Activated naive CD8-positive, alpha-beta T cell treated with anti-CD3 and anti-CD28 coated beads, Interleukin-2, amount 10 ng/mL, durations not matched to agents 7 days and 5 days (primary cell): ENCODE measurements around the gene NOP56. TPM values are rescaled to one million over a fixed set of nuclear protein-coding genes. Genes with fewer than 3 reads are reported as not detected.

Source experiments
- ATAC-seq: fragments of 150-1000 bp; cut with Tn5 transposase; one replicate; pipeline ENCODE4 v1.10.0; 2021; ENCODE audit warnings: low read depth, moderate library complexity
- POLR2A ChIA-PET: fragments of 350-600 bp; sonication (Branson Sonifier 250); formaldehyde crosslinking; loops from one replicate; lab custom pipeline; 2021; ENCODE audit warnings: antibody characterized with exemption; lab: Charles Lee
- DNase-seq: peaks from one replicate; pipeline ENCODE4 v3.0.0; 2021
- H3K27ac Mint-ChIP-seq: one replicate; pipeline ENCODE4 v1.8.0; 2022; ENCODE audit warnings: mild to moderate bottlenecking, mixed read lengths
- H3K27me3 Mint-ChIP-seq: one replicate; pipeline ENCODE4 v1.8.0; 2022; ENCODE audit warnings: mild to moderate bottlenecking, moderate library complexity, mixed read lengths
- H3K36me3 Mint-ChIP-seq: one replicate; pipeline ENCODE4 v1.8.0; 2021; ENCODE audit warnings: mild to moderate bottlenecking, mixed read lengths
- H3K4me1 Mint-ChIP-seq: one replicate; pipeline ENCODE4 v1.8.0; 2021; ENCODE audit warnings: mixed read lengths
- H3K4me3 Mint-ChIP-seq: one replicate; pipeline ENCODE4 v1.8.0; 2022; ENCODE audit warnings: mild to moderate bottlenecking, moderate library complexity, mixed read lengths
- H3K9me3 Mint-ChIP-seq: one replicate; pipeline ENCODE4 v1.8.0; 2021; ENCODE audit warnings: mixed read lengths
- total RNA-seq, 2 experiments: library from RNA; stranded (reverse); gene quantifications; one replicate each; pipeline ENCODE4 v1.2.3, GENCODE V29; 2021

Gene NOP56
- total RNA-seq, 2 experiments from 2014 or later: 322 to 330 TPM

- H3K4me3 Mint-ChIP-seq: peak overlapping the region; percentile 89
- ATAC-seq (no peak), DNase-seq (no peak)
- no peaks in the 10 kb centered on the region for H3K9me3 Mint-ChIP-seq
- H3K27me3 Mint-ChIP-seq: no peaks in the 10 kb centered on the region
- POLR2A ChIA-PET: interaction anchor here (6.3 kb wide), 1 partner anchor 11 kb away, joined by 86 read pairs; the partner anchor contains the start of gene IDH3B
- H3K27ac Mint-ChIP-seq: peak overlapping the region; percentile 87
- H3K36me3 Mint-ChIP-seq: peaks cover 49% of the 10 kb centered on the region
- peaks cover 39% of the 10 kb centered on the region for H3K4me1 Mint-ChIP-seq
Measured at GRCh38 chr20:2654384-2654822, 2.0 kb downstream of the NOP56 start.

GRCh38 chr20:2654831-2655230, 2.4 kb downstream of the NOP56 start:
- H3K36me3 Mint-ChIP-seq: peaks cover 49% of the 10 kb centered on the region
- peaks cover 36% of the 10 kb centered on the region for H3K4me1 Mint-ChIP-seq
- ATAC-seq (no peak), DNase-seq (no peak)
- peak overlapping the region; percentile 89 for H3K4me3 Mint-ChIP-seq
- H3K9me3 Mint-ChIP-seq: no peaks in the 10 kb centered on the region
- POLR2A ChIA-PET: interaction anchor here (6.3 kb wide), 1 partner anchor 10 kb away, joined by 86 read pairs; the partner anchor contains the start of gene IDH3B
- peak overlapping the region; percentile 87 for H3K27ac Mint-ChIP-seq
- H3K27me3 Mint-ChIP-seq: no peaks in the 10 kb centered on the region

GRCh38 chr20:2655331-2656116, 3.1 kb downstream of the NOP56 start:
- POLR2A ChIA-PET: interaction anchor here (6.3 kb wide), 1 partner anchor 9 kb away, joined by 86 read pairs; the partner anchor contains the start of gene IDH3B
- H3K27ac Mint-ChIP-seq: no peak overlapping the region
- DNase-seq (no peak), ATAC-seq (no peak)
- peaks cover 49% of the 10 kb centered on the region for H3K36me3 Mint-ChIP-seq
- H3K9me3 Mint-ChIP-seq: no peaks in the 10 kb centered on the region
- H3K4me1 Mint-ChIP-seq: peaks cover 31% of the 10 kb centered on the region
- H3K4me3 Mint-ChIP-seq: no peak overlapping the region
- H3K27me3 Mint-ChIP-seq: no peaks in the 10 kb centered on the region

GRCh38 chr20:2656471-2657117, 4.2 kb downstream of the NOP56 start:
- ATAC-seq: no peak
- H3K36me3 Mint-ChIP-seq: peaks cover 51% of the 10 kb centered on the region
- no peaks in the 10 kb centered on the region for H3K9me3 Mint-ChIP-seq
- H3K4me1 Mint-ChIP-seq: peaks cover 33% of the 10 kb centered on the region
- H3K27ac Mint-ChIP-seq: peak overlapping the region; percentile 25
- H3K27me3 Mint-ChIP-seq: no peaks in the 10 kb centered on the region
- no peak overlapping the region for H3K4me3 Mint-ChIP-seq
- POLR2A ChIA-PET: interaction anchor here (6.3 kb wide), 1 partner anchor 8 kb away, joined by 86 read pairs; the partner anchor contains the start of gene IDH3B
- DNase-seq: no peak

- POLR2A ChIA-PET: no interaction called here
- ATAC-seq (no peak), DNase-seq (no peak)
- H3K4me1 Mint-ChIP-seq: peaks cover 36% of the 10 kb centered on the region
- no peak overlapping the region for H3K27ac Mint-ChIP-seq
- H3K27me3 Mint-ChIP-seq: no peaks in the 10 kb centered on the region
- no peaks in the 10 kb centered on the region for H3K9me3 Mint-ChIP-seq
- no peak overlapping the region for H3K4me3 Mint-ChIP-seq
- peaks cover 55% of the 10 kb centered on the region for H3K36me3 Mint-ChIP-seq
Measured at GRCh38 chr20:2657241-2657640, 4.8 kb downstream of the NOP56 start.

GRCh38 chr20:2657674-2658073, 5.2 kb downstream of the NOP56 start:
- Mint-ChIP-seq H3K4me1 (peaks cover 37% of the 10 kb centered on the region), H3K9me3 (no peaks in the 10 kb centered on the region), H3K4me3 (no peak overlapping the region), H3K27me3 (no peaks in the 10 kb centered on the region), H3K36me3 (peaks cover 56% of the 10 kb centered on the region), H3K27ac (no peak overlapping the region)
- ATAC-seq (no peak), DNase-seq (no peak)
- POLR2A ChIA-PET: no interaction called here

GRCh38 chr20:2658414-2659354, 6.3 kb downstream of the NOP56 start:
- ATAC-seq: no peak

GRCh38 chr20:2659547-2659946, 7.1 kb downstream of the NOP56 start:
- peaks cover 38% of the 10 kb centered on the region for H3K4me1 Mint-ChIP-seq
- no peak overlapping the region for H3K4me3 Mint-ChIP-seq
- no peak for ATAC-seq
- POLR2A ChIA-PET: no interaction called here
- no peak for DNase-seq
- H3K36me3 Mint-ChIP-seq: peaks cover 44% of the 10 kb centered on the region
- H3K9me3 Mint-ChIP-seq: no peaks in the 10 kb centered on the region
- no peaks in the 10 kb centered on the region for H3K27me3 Mint-ChIP-seq
- H3K27ac Mint-ChIP-seq: peak overlapping the region; percentile 23

More at GRCh38 chr20:2658414-2659354, 6.3 kb downstream of the NOP56 start:
- no peaks in the 10 kb centered on the region for H3K9me3 Mint-ChIP-seq
- H3K4me3 Mint-ChIP-seq: no peak overlapping the region
- H3K27me3 Mint-ChIP-seq: no peaks in the 10 kb centered on the region
- POLR2A ChIA-PET: no interaction called here
- peak overlapping the region; percentile 66 for H3K27ac Mint-ChIP-seq
- H3K4me1 Mint-ChIP-seq: peaks cover 43% of the 10 kb centered on the region
- H3K36me3 Mint-ChIP-seq: peaks cover 51% of the 10 kb centered on the region
- no peak for DNase-seq

- DNase-seq (no peak), ATAC-seq (no peak)
- Mint-ChIP-seq H3K9me3 (no peaks in the 10 kb centered on the region), H3K4me1 (peaks cover 22% of the 10 kb centered on the region), H3K36me3 (peaks cover 17% of the 10 kb centered on the region), H3K27ac (peak overlapping the region; percentile 96), H3K4me3 (peak overlapping the region; percentile 93), H3K27me3 (peaks cover 2% of the 10 kb centered on the region)
- POLR2A ChIA-PET: interaction anchor here (0.8 to 7.3 kb wide), 4 partner anchors 10 to 193 kb away, joined by 3 to 86 read pairs (median 12); partner anchors contain the start of genes NOP56 and SNRPB
Measured at GRCh38 chr20:2663364-2663886, 11.0 kb downstream of the NOP56 start.

- Mint-ChIP-seq H3K9me3 (no peaks in the 10 kb centered on the region), H3K4me1 (peaks cover 18% of the 10 kb centered on the region), H3K36me3 (peaks cover 10% of the 10 kb centered on the region), H3K4me3 (peak within 1 kb of the TSS; percentile 93), H3K27me3 (peaks cover 7% of the 10 kb centered on the region), H3K27ac (peak within 1 kb of the TSS; percentile 96)
- DNase-seq: peak; percentile 91
- peak; percentile 99 for ATAC-seq
- POLR2A ChIA-PET: interaction anchor here (0.7 to 7.3 kb wide), 9 partner anchors 10 to 194 kb away, joined by 3 to 86 read pairs (median 3); partner anchors contain the start of genes NOP56 and SNRPB
Measured at GRCh38 chr20:2663887-2664719, 11.7 kb downstream of the NOP56 start, which contains the start of gene IDH3B. Gene IDH3B, minus strand, starts transcription at chr20:2664216. Its CDS starts 28 bp downstream, at chr20:2664188.

- no peaks in the 10 kb centered on the region for H3K36me3 Mint-ChIP-seq
- H3K4me3 Mint-ChIP-seq: no peak overlapping the region
- ATAC-seq: no peak
- no peak for DNase-seq
- POLR2A ChIA-PET: no interaction called here
- no peaks in the 10 kb centered on the region for H3K4me1 Mint-ChIP-seq
- no peaks in the 10 kb centered on the region for H3K9me3 Mint-ChIP-seq
- H3K27ac Mint-ChIP-seq: no peak overlapping the region
- peaks cover 7% of the 10 kb centered on the region for H3K27me3 Mint-ChIP-seq
Measured at GRCh38 chr20:2671977-2672376, 19.5 kb downstream of the NOP56 start.

GRCh38 chr20:2672446-2672845, 20.0 kb downstream of the NOP56 start:
- H3K27me3 Mint-ChIP-seq: peaks cover 7% of the 10 kb centered on the region
- POLR2A ChIA-PET: no interaction called here
- no peak overlapping the region for H3K27ac Mint-ChIP-seq
- no peaks in the 10 kb centered on the region for H3K36me3 Mint-ChIP-seq
- H3K4me3 Mint-ChIP-seq: no peak overlapping the region
- no peaks in the 10 kb centered on the region for H3K4me1 Mint-ChIP-seq
- DNase-seq (no peak), ATAC-seq (no peak)
- no peaks in the 10 kb centered on the region for H3K9me3 Mint-ChIP-seq
